HG03064 (cell line): ENCODE measurements around the gene MAP7D2.
"Not testable (repeated sequence)": the region's sequence is repeated elsewhere in the genome, so short reads cannot be mapped to it uniquely, and the experiment has no call there.

Experiments used
- ATAC-seq: cut with Tn5 transposase; IDR thresholded peaks from one replicate; pipeline ENCODE4 v1.9.1; 2021; ENCODE audit warnings: low read depth; ENCODE audit not compliant: unreplicated experiment

MAP7D2 gene

GRCh38 chrX:20116577-20117240 lies at the start of gene MAP7D2:
Gene MAP7D2 (minus strand): TSS chrX:20116907. CDS start chrX:20116879, 28 bp downstream.
- no peak for ATAC-seq

- not testable (repeated sequence) for ATAC-seq
These were observed 45.8 kb upstream of the MAP7D2 start for GRCh38 chrX:20162516-20162915.

GRCh38 chrX:20159797-20160385 lies 43.2 kb upstream of the MAP7D2 start:
- ATAC-seq: no peak

- ATAC-seq: no peak
These were observed 35.0 kb upstream of the MAP7D2 start for GRCh38 chrX:20151689-20152088.

- no peak for ATAC-seq
These were observed 32.6 kb upstream of the MAP7D2 start for GRCh38 chrX:20149326-20149725.

- ATAC-seq: no peak
These were observed 30.9 kb upstream of the MAP7D2 start for GRCh38 chrX:20147561-20147960.

- ATAC-seq: no peak
These were observed 27.8 kb upstream of the MAP7D2 start for GRCh38 chrX:20144491-20144890.

- ATAC-seq: no peak
These were observed 26.9 kb upstream of the MAP7D2 start for GRCh38 chrX:20143561-20143960.

GRCh38 chrX:20143111-20143510 lies 26.4 kb upstream of the MAP7D2 start:
- ATAC-seq: no peak

GRCh38 chrX:20141281-20142220 lies 24.8 kb upstream of the MAP7D2 start, which contains the start of gene EIF1AX:
Gene EIF1AX (minus strand): TSS chrX:20141838. CDS start chrX:20141640, 198 bp downstream.
- ATAC-seq: peak; percentile 99

GRCh38 chrX:20140420-20140819 lies 23.7 kb upstream of the MAP7D2 start:
- no peak for ATAC-seq

GRCh38 chrX:20139966-20140365 lies 23.3 kb upstream of the MAP7D2 start:
- ATAC-seq: no peak

GRCh38 chrX:20135944-20136343 lies 19.2 kb upstream of the MAP7D2 start:
- ATAC-seq: no peak

- no peak for ATAC-seq
These were observed 16.0 kb upstream of the MAP7D2 start for GRCh38 chrX:20132666-20133065.

GRCh38 chrX:20130357-20130756 lies 13.7 kb upstream of the MAP7D2 start:
- ATAC-seq: no peak

- no peak for ATAC-seq
These were observed 12.8 kb upstream of the MAP7D2 start for GRCh38 chrX:20129547-20129946.

GRCh38 chrX:20128670-20129069 lies 12.0 kb upstream of the MAP7D2 start:
- no peak for ATAC-seq

- ATAC-seq: not testable (repeated sequence)
These were observed 10.7 kb upstream of the MAP7D2 start for GRCh38 chrX:20127440-20127839.

- ATAC-seq: not testable (repeated sequence)
These were observed 10.1 kb upstream of the MAP7D2 start for GRCh38 chrX:20126833-20127232.

GRCh38 chrX:20124964-20125363 lies 8.3 kb upstream of the MAP7D2 start:
- ATAC-seq: no peak
